GM19240 (cell line): Measurements from ENCODE around the gene JAK1.
"Not testable (repeated sequence)": the region's sequence is repeated elsewhere in the genome, so short reads cannot be mapped to it uniquely, and the experiment has no call there.

Experiments
- DNase-seq: peaks from one replicate; pipeline ENCODE4 v3.0.0; 2011; ENCODE audit warnings: low spot score; ENCODE audit not compliant: insufficient read length

JAK1 gene

GRCh38 chr1:64841330-64842065, 124.9 kb downstream of the JAK1 start:
- DNase-seq: no peak

- DNase-seq: no peak
Observed at GRCh38 chr1:64839732-64840405, 126.5 kb downstream of the JAK1 start.

DNA sequence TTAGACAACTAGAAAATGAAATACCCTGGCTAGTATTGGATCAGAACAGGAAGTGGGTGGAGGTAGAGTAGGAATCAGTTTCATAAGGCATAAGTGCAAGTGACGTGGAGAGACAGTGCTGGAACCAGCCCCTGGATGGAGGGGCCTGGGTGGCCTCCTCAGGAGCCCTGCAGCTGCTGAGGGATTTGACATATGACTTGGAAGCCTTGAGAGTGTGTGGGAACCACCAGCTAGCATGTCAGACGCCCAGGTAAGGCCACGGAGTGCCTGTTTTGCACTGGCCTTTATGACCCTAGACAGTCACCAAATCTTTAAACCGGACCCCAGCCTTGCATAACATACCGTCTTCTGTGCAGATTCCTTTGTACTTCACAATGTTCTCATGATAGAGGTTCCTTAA, 127.1 kb downstream of the JAK1 start:
- DNase-seq: no peak

DNA sequence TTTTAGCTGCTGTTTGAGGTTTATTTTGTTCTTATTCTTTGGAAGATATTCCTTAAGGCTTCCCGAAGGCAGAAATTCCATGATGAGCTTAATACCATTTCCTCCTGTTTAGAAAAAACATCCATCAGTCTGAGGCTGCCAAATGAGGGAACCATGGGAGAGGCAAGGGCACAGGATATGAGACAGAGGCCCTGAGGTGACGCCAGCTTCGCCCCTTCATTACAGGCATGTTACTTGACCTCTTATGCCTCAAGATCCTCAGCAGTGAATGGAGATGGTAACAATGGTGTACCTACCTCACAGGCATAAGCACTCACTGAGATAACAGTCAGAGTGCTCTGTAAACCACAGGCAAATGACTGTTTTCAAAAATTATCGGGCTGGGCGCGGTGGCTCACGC, 127.9 kb downstream of the JAK1 start:
- DNase-seq: no peak

DNA sequence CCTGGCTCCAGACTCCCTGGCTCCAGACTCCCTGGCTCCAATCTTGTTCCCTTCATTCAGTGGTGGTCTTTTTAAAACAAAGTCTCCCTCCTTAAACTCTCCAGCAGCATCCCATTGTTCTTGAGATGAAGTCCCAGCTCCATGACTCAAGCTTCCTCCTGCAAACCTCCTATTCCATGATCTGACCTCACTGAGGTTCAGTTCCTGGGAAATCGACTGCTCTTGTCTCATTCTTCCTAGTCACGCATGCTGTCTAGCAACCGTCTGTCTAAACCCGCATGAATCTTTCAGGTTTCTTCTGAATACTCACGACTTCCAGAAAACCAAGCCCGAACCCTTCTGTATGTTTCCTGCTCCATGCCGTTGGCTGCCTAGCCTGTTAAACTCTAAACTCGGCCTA, 129.5 kb downstream of the JAK1 start:
- DNase-seq: no peak

DNA sequence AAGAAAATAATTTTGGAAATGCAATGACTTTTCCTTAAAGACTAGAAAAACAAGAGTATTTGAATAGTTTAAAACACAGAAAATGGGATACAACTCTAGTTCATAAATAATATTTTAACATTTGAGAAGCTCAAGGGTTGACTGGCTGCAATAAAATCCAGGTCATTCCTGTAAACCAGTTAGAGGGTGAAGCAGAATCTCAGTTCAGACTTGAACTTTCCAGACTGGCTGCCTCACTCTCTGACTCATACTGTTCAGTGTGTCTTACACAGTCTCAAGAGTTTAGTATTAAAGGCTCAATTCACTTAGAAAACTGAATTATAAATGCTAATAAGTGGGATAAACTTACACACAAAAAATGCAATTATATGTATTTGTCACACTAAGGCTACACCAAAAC, 131.6 kb downstream of the JAK1 start:
- DNase-seq: no peak

- DNase-seq: no peak
Observed at GRCh38 chr1:64830030-64830651, 136.2 kb downstream of the JAK1 start.

DNA sequence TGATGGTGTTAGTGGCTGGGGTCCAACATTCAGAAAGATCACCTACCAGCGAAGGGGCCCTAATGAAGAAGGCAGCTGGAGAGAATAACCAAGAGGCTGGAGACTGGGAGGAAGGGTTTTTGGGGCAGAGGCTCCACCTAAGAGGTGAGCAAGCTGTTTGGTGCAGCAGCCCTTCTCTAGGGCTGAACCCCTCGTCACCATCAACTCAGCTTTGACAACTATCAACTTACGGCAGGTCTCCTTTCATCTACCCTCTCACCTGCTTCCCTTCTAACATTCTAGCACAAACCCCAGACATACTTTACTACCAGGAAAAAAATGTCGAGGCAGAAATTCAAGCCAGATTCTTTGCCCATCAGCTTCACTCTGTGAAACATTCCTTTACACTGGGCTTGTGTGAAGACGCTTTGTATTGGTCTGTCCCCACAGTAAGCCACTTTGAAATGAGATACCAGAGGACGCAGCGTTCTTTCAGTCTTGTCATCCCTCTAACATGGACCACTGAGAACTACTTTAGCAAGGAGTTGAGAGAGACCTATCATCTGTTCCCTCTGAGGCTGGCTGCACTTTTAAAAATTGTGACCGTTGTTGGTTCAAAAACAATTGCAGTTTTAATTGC, 136.8 kb downstream of the JAK1 start:
- no peak for DNase-seq

DNA sequence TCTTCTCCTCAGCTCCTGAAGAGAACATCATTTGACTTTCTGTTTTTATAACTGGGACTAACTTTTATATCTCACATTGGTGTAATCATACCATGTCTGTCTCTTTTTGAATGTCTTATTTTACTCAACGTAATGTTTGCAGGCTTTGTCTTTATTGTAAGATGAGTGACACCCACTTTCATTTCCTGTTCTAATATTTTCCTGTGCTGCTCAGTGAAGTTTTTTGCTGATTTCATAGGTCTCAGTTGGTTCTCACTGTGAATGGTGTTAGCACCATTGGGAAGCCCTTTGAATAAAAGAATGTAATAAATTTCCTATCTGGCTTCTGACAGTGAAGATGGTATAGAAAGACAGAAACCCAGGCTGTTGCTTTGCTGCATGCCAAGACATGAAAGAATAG, 137.5 kb downstream of the JAK1 start:
- no peak for DNase-seq

- no peak for DNase-seq
Observed at GRCh38 chr1:64826991-64827390, 139.4 kb downstream of the JAK1 start.

DNA sequence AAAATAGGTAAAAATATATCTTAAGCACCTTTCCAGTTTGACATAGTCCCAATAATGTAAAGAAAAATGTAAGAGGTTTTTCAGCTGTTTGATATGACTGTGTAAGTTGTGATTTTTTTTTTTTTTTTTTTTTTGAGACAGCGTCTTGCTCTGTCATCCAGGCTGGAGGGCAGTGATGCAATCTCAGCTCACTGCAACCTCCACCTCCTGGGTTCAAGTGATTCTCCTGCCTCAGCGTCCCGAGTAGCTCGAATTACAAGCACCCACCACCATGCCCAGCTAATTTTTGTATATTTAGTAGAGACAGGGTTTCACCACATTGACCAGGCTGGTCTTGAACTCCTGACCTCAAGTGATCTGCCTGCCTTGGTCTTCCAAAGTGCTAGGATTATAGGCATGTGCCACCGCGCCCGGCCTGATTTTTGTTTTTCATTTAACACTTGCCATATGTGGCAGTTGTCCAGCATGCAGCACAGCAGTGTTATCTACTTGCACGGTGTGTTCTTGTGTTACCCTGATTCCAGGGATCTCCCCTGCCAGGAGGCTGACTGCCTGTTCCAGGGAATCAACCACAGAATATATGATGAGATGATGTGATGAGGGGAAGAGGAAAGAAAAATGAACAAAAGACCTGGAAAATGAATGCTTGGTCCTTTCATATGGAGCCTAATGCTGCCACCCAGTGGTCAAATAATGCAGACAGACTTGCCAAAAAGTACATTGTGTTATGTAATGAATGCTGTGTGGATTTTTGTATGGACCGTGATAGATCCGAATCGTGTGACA, 142.5 kb downstream of the JAK1 start:
- no peak for DNase-seq

DNA sequence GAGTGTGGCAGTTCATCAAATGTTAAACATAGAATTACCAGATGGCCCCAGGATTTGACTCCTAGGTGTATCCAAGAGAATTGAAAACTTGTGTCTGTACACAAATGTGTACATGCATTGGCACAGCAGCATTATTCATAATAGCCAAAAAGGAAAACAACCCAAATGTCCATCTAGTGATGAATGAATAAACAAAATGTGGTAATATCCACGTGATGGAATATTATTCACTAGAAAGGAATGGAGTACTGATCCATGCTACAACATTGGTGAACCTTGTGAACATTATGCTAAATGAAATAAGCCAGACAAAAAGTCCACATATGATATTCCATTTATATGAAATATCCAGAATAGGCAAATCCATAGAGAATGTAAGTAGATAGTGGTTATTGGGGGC, 143.7 kb downstream of the JAK1 start:
- DNase-seq: no peak

- not testable (repeated sequence) for DNase-seq
Observed at GRCh38 chr1:64820572-64820971, 145.8 kb downstream of the JAK1 start.

DNA sequence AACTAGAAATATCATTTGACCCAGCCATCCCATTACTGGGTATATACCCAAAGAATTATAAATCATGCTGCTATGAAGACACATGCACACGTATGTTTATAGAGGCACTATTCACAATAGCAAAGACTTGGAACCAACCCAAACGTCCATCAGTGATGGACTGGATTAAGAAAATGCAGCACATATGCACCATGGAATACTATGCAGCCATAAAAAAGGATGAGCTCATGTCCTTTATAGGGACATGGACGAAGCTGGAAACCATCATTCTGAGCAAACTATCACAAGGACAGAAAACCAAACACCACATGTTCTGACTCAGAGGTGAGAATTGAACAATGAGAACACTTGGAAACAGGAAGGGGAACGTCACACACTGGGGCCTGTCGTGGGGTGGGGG, 149.0 kb downstream of the JAK1 start:
- not testable (repeated sequence) for DNase-seq

- no peak for DNase-seq
Observed at GRCh38 chr1:64814427-64814826, 151.9 kb downstream of the JAK1 start.

- no peak for DNase-seq
Observed at GRCh38 chr1:64811131-64811530, 155.2 kb downstream of the JAK1 start.

GRCh38 chr1:64810001-64810400, 156.3 kb downstream of the JAK1 start:
- DNase-seq: no peak

GRCh38 chr1:64809309-64809708, 157.0 kb downstream of the JAK1 start:
- no peak for DNase-seq

- DNase-seq: no peak
Observed at GRCh38 chr1:64801851-64802523, 164.4 kb downstream of the JAK1 start.

GRCh38 chr1:64798872-64799271, 167.5 kb downstream of the JAK1 start:
- DNase-seq: no peak
